ENCODE results near the gene AMACR. TPM values are rescaled to one million over a fixed set of nuclear protein-coding genes. Genes with fewer than 3 reads are reported as not detected.
A peak's percentile ranks its signal among the peaks of the same experiment; 100 is the strongest.

The AMACR gene
- total and polyA plus RNA-seq, 2 of the 13 experiments (the other 11 are each of a cell fraction or from before 2014, with no cell fraction given), result 8.9 to 19.7 TPM

- TF ChIP-seq, protein P1, sequence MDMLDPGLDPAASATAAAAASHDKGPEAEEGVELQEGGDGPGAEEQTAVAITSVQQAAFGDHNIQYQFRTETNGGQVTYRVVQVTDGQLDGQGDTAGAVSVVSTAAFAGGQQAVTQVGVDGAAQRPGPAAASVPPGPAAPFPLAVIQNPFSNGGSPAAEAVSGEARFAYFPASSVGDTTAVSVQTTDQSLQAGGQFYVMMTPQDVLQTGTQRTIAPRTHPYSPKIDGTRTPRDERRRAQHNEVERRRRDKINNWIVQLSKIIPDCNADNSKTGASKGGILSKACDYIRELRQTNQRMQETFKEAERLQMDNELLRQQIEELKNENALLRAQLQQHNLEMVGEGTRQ (IDR thresholded peaks at IDR 0.05; ENCODE audit: low read depth, low read length), result no peak
- TF ChIP-seq, protein P1 (CRISPR knock-in tag; IDR thresholded peaks at IDR 0.05; ENCODE audit: borderline replicate concordance), result no peak
- TF ChIP-seq, protein P2, sequence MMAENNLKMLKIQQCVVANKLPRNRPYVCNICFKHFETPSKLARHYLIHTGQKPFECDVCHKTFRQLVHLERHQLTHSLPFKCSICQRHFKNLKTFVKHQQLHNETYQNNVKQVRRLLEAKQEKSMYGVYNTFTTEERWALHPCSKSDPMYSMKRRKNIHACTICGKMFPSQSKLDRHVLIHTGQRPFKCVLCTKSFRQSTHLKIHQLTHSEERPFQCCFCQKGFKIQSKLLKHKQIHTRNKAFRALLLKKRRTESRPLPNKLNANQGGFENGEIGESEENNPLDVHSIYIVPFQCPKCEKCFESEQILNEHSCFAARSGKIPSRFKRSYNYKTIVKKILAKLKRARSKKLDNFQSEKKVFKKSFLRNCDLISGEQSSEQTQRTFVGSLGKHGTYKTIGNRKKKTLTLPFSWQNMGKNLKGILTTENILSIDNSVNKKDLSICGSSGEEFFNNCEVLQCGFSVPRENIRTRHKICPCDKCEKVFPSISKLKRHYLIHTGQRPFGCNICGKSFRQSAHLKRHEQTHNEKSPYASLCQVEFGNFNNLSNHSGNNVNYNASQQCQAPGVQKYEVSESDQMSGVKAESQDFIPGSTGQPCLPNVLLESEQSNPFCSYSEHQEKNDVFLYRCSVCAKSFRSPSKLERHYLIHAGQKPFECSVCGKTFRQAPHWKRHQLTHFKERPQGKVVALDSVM (CRISPR knock-in tag; IDR thresholded peaks at IDR 0.05), result no peak
Measured at GRCh38 chr5:33973271-33973670, 34.6 kb downstream of the AMACR start (continued).

GRCh38 chr5:33969572-33970452 is 38.0 kb downstream of the AMACR start:
- Histone ChIP-seq H3K4me1 (ENCODE audit: insufficient read depth, low read length) (no peaks in the 10 kb centered on the region), H2AFZ (ENCODE audit: low read length) (no peak overlapping the region), H3K27me3 (ENCODE audit: control insufficient read depth in 1 of 2, insufficient read depth in 2 of 2, low read length in 2 of 2) (no peaks in the 10 kb centered on the region; a peak in 1 of 5 replicates), H3K4me2 (ENCODE audit: low read depth, low read length) (no peak overlapping the region), H3K9me3 (ENCODE audit: low read length) (no peaks in the 10 kb centered on the region), H3K9ac (ENCODE audit: insufficient read depth, low read depth, low read length) (no peak overlapping the region), H3K4me3 (replicated peaks in 1 of 3; ENCODE audit: insufficient read depth in 1 of 3, low read depth in 2 of 3, low read length in 3 of 3) (no peak overlapping the region), H4K20me1 (ENCODE audit: insufficient read depth, low read length) (no peaks in the 10 kb centered on the region), H3K36me3 (replicated peaks in 1 of 2; ENCODE audit: control insufficient read depth in 1 of 2, insufficient read depth in 2 of 2, low read length in 2 of 2) (no peaks in the 10 kb centered on the region), H3K79me2 (ENCODE audit: insufficient read depth, low read length) (no peaks in the 10 kb centered on the region), H3K27ac (ENCODE audit: extremely low read length, insufficient read depth, low read length) (no peak overlapping the region)
- intact Hi-C loops (cut with micrococcal nuclease; ENCODE audit: unreplicated experiment), result no loop called here
- in situ Hi-C loops (cut with HindIII; ENCODE audit: extremely low pct_ligation_motif_present, low pct_unique_long_range_greater_than_20kb), result no loop called here
- DNase-seq (ENCODE audit: low spot score) (peak; percentile 13), ATAC-seq (peak; percentile 97), FAIRE-seq (peak; percentile 49)
- CTCF ChIA-PET (ENCODE audit: low intra/inter-chr PET ratio, low total read pairs), result no interaction called here
- POLR2A ChIA-PET, result interaction anchor here (0.8 kb wide), 1 partner anchor 38 kb away, joined by 3 read pairs; the partner anchor contains the start of gene AMACR
- BruUV-seq (replicated peaks), result no TSS peak
- WGBS (ENCODE audit: low lambda C conversion rate), result 33% methylated on average over 8 of the region's 10 CpGs
- TF ChIP-seq STAG1 (CRISPR knock-in tag; IDR thresholded peaks at IDR 0.05), result peak; percentile 70
- TF ChIP-seq CTCF (CRISPR knock-in tag; IDR thresholded peaks at IDR 0.05), result peak; percentile 66
- peak; percentile 44; the same call in 1 of the 2 replicates for TF ChIP-seq SMC3 (IDR thresholded peaks at IDR 0.05; ENCODE audit: low read length)
- TF ChIP-seq NRL (CRISPR knock-in tag; IDR thresholded peaks at IDR 0.05; ENCODE audit: borderline replicate concordance), result no peak
- TF ChIP-seq ZBTB21 (CRISPR knock-in tag; IDR thresholded peaks at IDR 0.05), result no peak
- no peak for TF ChIP-seq RBAK (CRISPR knock-in tag; IDR thresholded peaks at IDR 0.05)
- no peak for TF ChIP-seq PAX8 (CRISPR knock-in tag; IDR thresholded peaks at IDR 0.05; ENCODE audit: borderline replicate concordance)
- no peak for TF ChIP-seq KLF16 (CRISPR knock-in tag; IDR thresholded peaks at IDR 0.05)
